Activated naive CD8-positive, alpha-beta T cell treated with anti-CD3 and anti-CD28 coated beads, Interleukin-2, amount 10 ng/mL, durations not matched to agents 7 days and 5 days (primary cell): Measurements from ENCODE around the gene MED29. TPM values are rescaled to one million over a fixed set of nuclear protein-coding genes. Genes with fewer than 3 reads are reported as not detected.

Experiments used
- microRNA-seq: library from miRNA; unstranded; fragments of <30 nt; microRNA quantifications from one replicate; pipeline ENCODE4 v1.2.0, GENCODE V29; 2022
- total RNA-seq, 2 experiments: library from RNA; stranded (reverse); gene quantifications; one replicate each; pipeline ENCODE4 v1.2.3, GENCODE V29; 2021

Gene MED29
- total RNA-seq, 2 experiments from 2014 or later, result 39.0 to 40.7 TPM

Small RNA genes within 50 kb of the gene (microRNA-seq; reads per million reads assigned to microRNA genes)
- gene MIR4530, result not detected

Other genes with a start within 250 kb of the MED29 start
- not detected for gene NCCRP1, start 194.4 kb upstream of the MED29 start, total RNA-seq
- gene SYCN, start 187.1 kb upstream of the MED29 start, total RNA-seq, result not detected
- gene IFNL3, start 146.4 kb upstream of the MED29 start, total RNA-seq, result not detected
- gene IFNL4, start 142.5 kb upstream of the MED29 start, total RNA-seq, result not detected
- gene IFNL2, start 123.0 kb upstream of the MED29 start, total RNA-seq, result not detected
- gene IFNL1, start 95.0 kb upstream of the MED29 start, total RNA-seq, result not detected
- gene LRFN1, start 70.5 kb upstream of the MED29 start, total RNA-seq, result 1 to 10 TPM; 9.2 to 9.4 TPM
- 100 to 1,000 TPM; 428 to 433 TPM for gene GMFG, start 55.3 kb upstream of the MED29 start, total RNA-seq
- gene SAMD4B, start 49.0 kb upstream of the MED29 start, total RNA-seq, result 10 to 100 TPM; 47.8 to 51.3 TPM
- 10 to 100 TPM; 40.7 to 47.0 TPM for gene PAF1, start 272 bp upstream of the MED29 start, total RNA-seq
- gene ZFP36, start 15.5 kb downstream of the MED29 start, total RNA-seq, result 100 to 1,000 TPM; 102 to 107 TPM
- 10 to 100 TPM; 65.7 to 65.9 TPM for gene PLEKHG2, start 21.3 kb downstream of the MED29 start, total RNA-seq
- 1,000 to 10,000 TPM; 2,294 to 2,369 TPM for gene RPS16, start 44.6 kb downstream of the MED29 start, total RNA-seq
- gene SUPT5H, start 54.2 kb downstream of the MED29 start, total RNA-seq, result 100 to 1,000 TPM; 173 to 176 TPM
- gene TIMM50, start 89.5 kb downstream of the MED29 start, total RNA-seq, result 10 to 100 TPM; 42.8 to 46.8 TPM
- gene DLL3, start 107.6 kb downstream of the MED29 start, total RNA-seq, result under 1 TPM; 0.19 to 0.23 TPM
- not detected for gene SELENOV, start 123.8 kb downstream of the MED29 start, total RNA-seq
- 1 to 10 TPM; 6.3 to 7.0 TPM for gene EID2B, start 141.5 kb downstream of the MED29 start, total RNA-seq
- gene EID2, start 148.8 kb downstream of the MED29 start, total RNA-seq, result 10 to 100 TPM; 17.5 to 20.7 TPM
- gene LGALS13, start 211.1 kb downstream of the MED29 start, total RNA-seq, result not detected